ENCODE results near the gene MYPOP.

Gene MYPOP

GRCh38 chr19:45938733-45939319 is 36.4 kb upstream of the MYPOP start:
- Histone ChIP-seq H3K27ac (ENCODE audit: low read length) (no peak overlapping the region), H3K36me3 (replicated peaks; ENCODE audit: low read depth, low read length) (no peaks in the 10 kb centered on the region), H3K79me2 (ENCODE audit: low read length) (no peaks in the 10 kb centered on the region), H3K4me2 (ENCODE audit: low read length) (no peak overlapping the region), H3K4me1 (ENCODE audit: low read length) (no peaks in the 10 kb centered on the region), H3K9ac (ENCODE audit: low read length) (no peak overlapping the region), H3K27me3 (ENCODE audit: low read depth, low read length) (peaks cover 19% of the 10 kb centered on the region), H3K9me3 (ENCODE audit: insufficient read depth, low read length) (no peaks in the 10 kb centered on the region), H2AFZ (ENCODE audit: low read depth, low read length) (peak overlapping the region; percentile 57), H3K4me3 (ENCODE audit: low read length) (no peak overlapping the region), H4K20me1 (ENCODE audit: insufficient read depth, low read length) (no peaks in the 10 kb centered on the region)
- TF ChIP-seq EZH2phosphoT487 (IDR thresholded peaks at IDR 0.05; ENCODE audit: low read depth) = no peak
- TF ChIP-seq CTCF (IDR thresholded peaks at IDR 0.05; ENCODE audit: low read depth, low read length) = no peak

- TF ChIP-seq EZH2phosphoT487 (IDR thresholded peaks at IDR 0.05; ENCODE audit: low read depth) = no peak
- no peak for TF ChIP-seq CTCF (IDR thresholded peaks at IDR 0.05; ENCODE audit: low read depth, low read length)
- no peaks in the 10 kb centered on the region for H3K36me3 ChIP-seq (replicated peaks; ENCODE audit: low read depth, low read length)
- no peak overlapping the region for H2AFZ ChIP-seq (ENCODE audit: low read depth, low read length)
- no peak overlapping the region for H3K27ac ChIP-seq (ENCODE audit: low read length)
- no peaks in the 10 kb centered on the region for H3K79me2 ChIP-seq (ENCODE audit: low read length)
- H3K9me3 ChIP-seq (ENCODE audit: insufficient read depth, low read length) = no peaks in the 10 kb centered on the region
- H3K4me3 ChIP-seq (ENCODE audit: low read length) = no peak overlapping the region
- H3K4me2 ChIP-seq (ENCODE audit: low read length) = no peak overlapping the region
- H4K20me1 ChIP-seq (ENCODE audit: insufficient read depth, low read length) = no peaks in the 10 kb centered on the region
- no peaks in the 10 kb centered on the region for H3K4me1 ChIP-seq (ENCODE audit: low read length)
- H3K9ac ChIP-seq (ENCODE audit: low read length) = no peak overlapping the region
- H3K27me3 ChIP-seq (ENCODE audit: low read depth, low read length) = peaks cover 25% of the 10 kb centered on the region
Observed at GRCh38 chr19:45935267-45935666, 32.9 kb upstream of the MYPOP start.

- peaks cover 25% of the 10 kb centered on the region for H3K27me3 ChIP-seq (ENCODE audit: low read depth, low read length)
- H3K79me2 ChIP-seq (ENCODE audit: low read length) = no peaks in the 10 kb centered on the region
- no peak overlapping the region for H3K9ac ChIP-seq (ENCODE audit: low read length)
- H3K27ac ChIP-seq (ENCODE audit: low read length) = no peak overlapping the region
- H3K4me1 ChIP-seq (ENCODE audit: low read length) = no peaks in the 10 kb centered on the region
- no peak for TF ChIP-seq EZH2phosphoT487 (IDR thresholded peaks at IDR 0.05; ENCODE audit: low read depth)
- TF ChIP-seq CTCF (IDR thresholded peaks at IDR 0.05; ENCODE audit: low read depth, low read length) = no peak
- no peak overlapping the region for H3K4me3 ChIP-seq (ENCODE audit: low read length)
- no peak overlapping the region for H2AFZ ChIP-seq (ENCODE audit: low read depth, low read length)
- H3K36me3 ChIP-seq (replicated peaks; ENCODE audit: low read depth, low read length) = no peaks in the 10 kb centered on the region
- no peak overlapping the region for H3K4me2 ChIP-seq (ENCODE audit: low read length)
- no peaks in the 10 kb centered on the region for H3K9me3 ChIP-seq (ENCODE audit: insufficient read depth, low read length)
- no peaks in the 10 kb centered on the region for H4K20me1 ChIP-seq (ENCODE audit: insufficient read depth, low read length)
Observed at GRCh38 chr19:45934551-45935230, 32.3 kb upstream of the MYPOP start.

- Histone ChIP-seq H3K9ac (ENCODE audit: low read length) (no peak overlapping the region), H3K4me1 (ENCODE audit: low read length) (no peaks in the 10 kb centered on the region), H4K20me1 (ENCODE audit: insufficient read depth, low read length) (no peaks in the 10 kb centered on the region), H3K4me2 (ENCODE audit: low read length) (no peak overlapping the region), H3K27me3 (ENCODE audit: low read depth, low read length) (peaks cover 29% of the 10 kb centered on the region), H3K79me2 (ENCODE audit: low read length) (no peaks in the 10 kb centered on the region), H3K27ac (ENCODE audit: low read length) (no peak overlapping the region), H3K9me3 (ENCODE audit: insufficient read depth, low read length) (no peaks in the 10 kb centered on the region), H3K36me3 (replicated peaks; ENCODE audit: low read depth, low read length) (no peaks in the 10 kb centered on the region), H2AFZ (ENCODE audit: low read depth, low read length) (no peak overlapping the region), H3K4me3 (ENCODE audit: low read length) (no peak overlapping the region)
- TF ChIP-seq CTCF (IDR thresholded peaks at IDR 0.05; ENCODE audit: low read depth, low read length) (no peak), EZH2phosphoT487 (IDR thresholded peaks at IDR 0.05; ENCODE audit: low read depth) (no peak)
Observed at GRCh38 chr19:45933759-45934158, 31.3 kb upstream of the MYPOP start.

All from OCI-LY3 (cell line).